HEK293 (cell line): ENCODE data around the gene NSUN4.

Experiments
- CTCF ChIA-PET: fragments of 350-600 bp; formaldehyde crosslinking; extraction: SDS; loops from one replicate; lab custom pipeline; 2021; ENCODE audit warnings: antibody characterized with exemption; lab: Yijun Ruan, JAX
- POLR2A ChIA-PET: fragments of 300-600 bp; formaldehyde crosslinking; extraction: SDS; loops from one replicate; lab custom pipeline; 2020; ENCODE audit warnings: antibody characterized with exemption, inconsistent platforms; lab: Yijun Ruan, JAX
- H3K27ac ChIP-seq: fragments of 200-500 bp; sonication (Bioruptor generic); 2 replicates; pipeline ENCODE4 v1.5.1; 2014; ENCODE audit warnings: low read depth, low read length, control low read depth, inconsistent platforms; ENCODE audit errors: extremely low read depth
- H3K36me3 ChIP-seq, 2 experiments: fragments of 200-500 bp in 1 of 2; sonication (Bioruptor generic) in 1 of 2; 1 replicate in 1 of 2; 2 replicates in 1 of 2; pipeline ENCODE4 v1.5.1; 2014 to 2017; ENCODE audit warnings: inconsistent platforms in 2 of 2, low read length in 2 of 2; ENCODE audit not compliant: control insufficient read depth in 2 of 2, insufficient read depth in 1 of 2
- H3K4me1 ChIP-seq: fragments of 200-500 bp; sonication (Bioruptor generic); 2 replicates; pipeline ENCODE4 v1.5.1; 2014; ENCODE audit warnings: mild to moderate bottlenecking, low read length, inconsistent platforms; ENCODE audit not compliant: control insufficient read depth, insufficient read depth
- H3K4me3 ChIP-seq: 2 replicates; pipeline ENCODE4 v1.5.1; 2011; ENCODE audit warnings: low read depth, mild to moderate bottlenecking, control low read depth, low read length, moderate library complexity
- H3K9me3 ChIP-seq: fragments of 200-500 bp; sonication (Bioruptor generic); 2 replicates; pipeline ENCODE4 v1.5.1; 2014; ENCODE audit warnings: low read depth, low read length, inconsistent platforms; ENCODE audit not compliant: control insufficient read depth, insufficient read depth
- HOXC10 ChIP-seq: sonication (generic); formaldehyde crosslinking; IDR thresholded peaks from 2 replicates; pipeline ENCODE4 v1.8.1; 2023; ENCODE audit warnings: mild to moderate bottlenecking, missing genetic modification reagents
- KLF10 ChIP-seq: fragments of 450-650 bp; IDR thresholded peaks from 2 replicates; pipeline ENCODE4 v1.5.1; 2018; ENCODE audit warnings: missing biosample characterization, mild to moderate bottlenecking, missing genetic modification characterization
- KLF16 ChIP-seq: fragments of 450-650 bp; formaldehyde crosslinking; IDR thresholded peaks from 2 replicates; pipeline ENCODE4 v1.5.1; 2017; ENCODE audit warnings: missing biosample characterization, missing genetic modification characterization
- OSR2 ChIP-seq: fragments of 450-650 bp; formaldehyde crosslinking; IDR thresholded peaks from 2 replicates; pipeline ENCODE4 v1.5.1; 2016; ENCODE audit warnings: missing biosample characterization, missing genetic modification characterization
- SCRT1 ChIP-seq: fragments of 450-650 bp; formaldehyde crosslinking; IDR thresholded peaks from 2 replicates; pipeline ENCODE4 v1.5.1; 2016; ENCODE audit warnings: missing biosample characterization, missing genetic modification characterization, borderline replicate concordance
- SP2 ChIP-seq: fragments of 450-650 bp; formaldehyde crosslinking; IDR thresholded peaks from 2 replicates; pipeline ENCODE4 v1.5.1; 2016; ENCODE audit warnings: missing biosample characterization, missing genetic modification characterization
- WT1 ChIP-seq: fragments of 450-650 bp; formaldehyde crosslinking; IDR thresholded peaks from 2 replicates; pipeline ENCODE4 v1.5.1; 2016; ENCODE audit warnings: missing biosample characterization, missing genetic modification characterization
- YY1 ChIP-seq: fragments of 450-650 bp; formaldehyde crosslinking; IDR thresholded peaks from 2 replicates; pipeline ENCODE4 v1.5.1; 2018; ENCODE audit warnings: missing biosample characterization, missing genetic modification characterization
- ZFP69B ChIP-seq: fragments of 450-650 bp; formaldehyde crosslinking; IDR thresholded peaks from 2 replicates; pipeline ENCODE4 v1.5.1; 2016; ENCODE audit warnings: missing biosample characterization, missing genetic modification characterization
- ZNF324 ChIP-seq: fragments of 450-650 bp; formaldehyde crosslinking; IDR thresholded peaks from 2 replicates; pipeline ENCODE4 v1.5.1; 2016; ENCODE audit warnings: missing biosample characterization, missing genetic modification characterization
- ZNF335 ChIP-seq: fragments of 450-650 bp; formaldehyde crosslinking; conservative IDR thresholded peaks from 2 replicates; pipeline ENCODE4 v1.5.1; 2016; ENCODE audit warnings: missing biosample characterization, missing genetic modification characterization
- ZNF366 ChIP-seq: fragments of 450-650 bp; formaldehyde crosslinking; conservative IDR thresholded peaks from 2 replicates; pipeline ENCODE4 v1.5.1; 2016; ENCODE audit warnings: missing biosample characterization, missing genetic modification characterization
- ZNF629 ChIP-seq: fragments of 450-650 bp; formaldehyde crosslinking; IDR thresholded peaks from 2 replicates; pipeline ENCODE4 v1.5.1; 2017; ENCODE audit warnings: missing biosample characterization, missing genetic modification characterization
- ZNF660 ChIP-seq: fragments of 450-650 bp; IDR thresholded peaks from 2 replicates; pipeline ENCODE4 v1.5.1; 2018; ENCODE audit warnings: missing biosample characterization, mild to moderate bottlenecking, missing genetic modification characterization
- ZNF670 ChIP-seq: fragments of 450-650 bp; formaldehyde crosslinking; IDR thresholded peaks from 2 replicates; pipeline ENCODE4 v1.5.1; 2016; ENCODE audit warnings: missing biosample characterization, missing genetic modification characterization, low read depth
- ZNF76 ChIP-seq: fragments of 450-650 bp; formaldehyde crosslinking; IDR thresholded peaks from 2 replicates; pipeline ENCODE4; 2016; ENCODE audit warnings: low read depth, missing biosample characterization, missing genetic modification characterization, borderline replicate concordance
- TF ChIP-seq, protein P1 (sequence below): fragments of 450-650 bp; formaldehyde crosslinking; IDR thresholded peaks from 2 replicates; pipeline ENCODE4 v1.5.1; 2016; ENCODE audit warnings: missing biosample characterization, missing genetic modification characterization
- TF ChIP-seq, protein P2 (sequence below): fragments of 450-650 bp; formaldehyde crosslinking; IDR thresholded peaks from 2 replicates; pipeline ENCODE4 v1.5.1; 2016; ENCODE audit warnings: missing biosample characterization, missing genetic modification characterization
- TF ChIP-seq, protein P3 (sequence below): fragments of 450-650 bp; formaldehyde crosslinking; IDR thresholded peaks from 2 replicates; pipeline ENCODE4 v1.5.1; 2016; ENCODE audit warnings: missing biosample characterization, missing genetic modification characterization
- TF ChIP-seq, protein P4 (sequence below): fragments of 450-650 bp; formaldehyde crosslinking; IDR thresholded peaks from 2 replicates; pipeline ENCODE4 v1.5.1; 2016; ENCODE audit warnings: missing biosample characterization, missing genetic modification characterization, low read depth
- TF ChIP-seq, protein P5 (sequence below): fragments of 450-650 bp; formaldehyde crosslinking; IDR thresholded peaks from 2 replicates; pipeline ENCODE4 v1.5.1; 2017; ENCODE audit warnings: missing biosample characterization, missing genetic modification characterization

Gene NSUN4

DNA sequence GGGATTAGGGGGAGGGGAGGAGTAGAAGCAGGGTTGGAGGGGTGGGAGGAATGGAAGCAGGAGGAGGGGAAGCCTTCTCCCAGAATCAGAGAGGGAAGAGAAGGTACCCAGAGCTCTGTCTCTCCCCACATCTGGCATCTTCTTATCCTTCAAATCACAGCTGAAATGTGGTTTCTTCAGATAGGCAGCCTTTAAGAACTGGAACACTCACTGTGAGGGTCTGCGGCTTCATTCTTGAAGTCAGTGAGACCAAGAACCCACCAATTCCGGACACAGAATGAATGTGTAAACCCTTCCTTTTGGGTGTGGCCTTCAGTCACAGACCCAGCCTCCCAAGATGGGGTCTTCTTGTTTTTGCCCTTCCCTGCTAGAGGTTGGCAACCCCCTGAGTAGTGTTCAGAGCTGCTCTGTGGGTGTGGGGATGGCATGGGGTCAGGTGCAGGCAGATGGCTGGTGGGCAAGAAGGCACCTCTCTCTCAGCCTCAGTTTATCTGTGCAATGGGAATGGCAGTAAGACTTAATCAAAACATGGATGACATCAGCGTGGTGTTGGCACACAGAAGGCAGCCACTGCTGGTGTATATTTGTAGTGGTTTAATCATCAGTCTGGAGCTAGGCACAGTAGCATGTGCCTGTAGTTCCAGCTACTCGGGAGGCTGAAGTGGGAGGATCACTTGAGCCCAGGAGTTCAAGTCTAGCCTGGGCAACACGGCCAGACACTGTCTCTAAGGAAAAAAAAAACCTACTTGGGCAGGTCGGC, 60.7 kb downstream of the NSUN4 start:
- TF ChIP-seq, protein P1, sequence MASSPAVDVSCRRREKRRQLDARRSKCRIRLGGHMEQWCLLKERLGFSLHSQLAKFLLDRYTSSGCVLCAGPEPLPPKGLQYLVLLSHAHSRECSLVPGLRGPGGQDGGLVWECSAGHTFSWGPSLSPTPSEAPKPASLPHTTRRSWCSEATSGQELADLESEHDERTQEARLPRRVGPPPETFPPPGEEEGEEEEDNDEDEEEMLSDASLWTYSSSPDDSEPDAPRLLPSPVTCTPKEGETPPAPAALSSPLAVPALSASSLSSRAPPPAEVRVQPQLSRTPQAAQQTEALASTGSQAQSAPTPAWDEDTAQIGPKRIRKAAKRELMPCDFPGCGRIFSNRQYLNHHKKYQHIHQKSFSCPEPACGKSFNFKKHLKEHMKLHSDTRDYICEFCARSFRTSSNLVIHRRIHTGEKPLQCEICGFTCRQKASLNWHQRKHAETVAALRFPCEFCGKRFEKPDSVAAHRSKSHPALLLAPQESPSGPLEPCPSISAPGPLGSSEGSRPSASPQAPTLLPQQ (tag by site-specific recombination) = 0 out of 2 replicates have a peak, but pooled peaks have one; percentile 9
- peak; percentile 96 for TF ChIP-seq OSR2 (tag by site-specific recombination)
- peak; percentile 77; the same call in 1 of the 2 replicates for TF ChIP-seq ZNF660 (tag by site-specific recombination)
- no peak for TF ChIP-seq HOXC10
- TF ChIP-seq ZNF324 (tag by site-specific recombination) = peak; percentile 18
- TF ChIP-seq ZFP69B (tag by site-specific recombination) = no peak
- TF ChIP-seq, protein P2, sequence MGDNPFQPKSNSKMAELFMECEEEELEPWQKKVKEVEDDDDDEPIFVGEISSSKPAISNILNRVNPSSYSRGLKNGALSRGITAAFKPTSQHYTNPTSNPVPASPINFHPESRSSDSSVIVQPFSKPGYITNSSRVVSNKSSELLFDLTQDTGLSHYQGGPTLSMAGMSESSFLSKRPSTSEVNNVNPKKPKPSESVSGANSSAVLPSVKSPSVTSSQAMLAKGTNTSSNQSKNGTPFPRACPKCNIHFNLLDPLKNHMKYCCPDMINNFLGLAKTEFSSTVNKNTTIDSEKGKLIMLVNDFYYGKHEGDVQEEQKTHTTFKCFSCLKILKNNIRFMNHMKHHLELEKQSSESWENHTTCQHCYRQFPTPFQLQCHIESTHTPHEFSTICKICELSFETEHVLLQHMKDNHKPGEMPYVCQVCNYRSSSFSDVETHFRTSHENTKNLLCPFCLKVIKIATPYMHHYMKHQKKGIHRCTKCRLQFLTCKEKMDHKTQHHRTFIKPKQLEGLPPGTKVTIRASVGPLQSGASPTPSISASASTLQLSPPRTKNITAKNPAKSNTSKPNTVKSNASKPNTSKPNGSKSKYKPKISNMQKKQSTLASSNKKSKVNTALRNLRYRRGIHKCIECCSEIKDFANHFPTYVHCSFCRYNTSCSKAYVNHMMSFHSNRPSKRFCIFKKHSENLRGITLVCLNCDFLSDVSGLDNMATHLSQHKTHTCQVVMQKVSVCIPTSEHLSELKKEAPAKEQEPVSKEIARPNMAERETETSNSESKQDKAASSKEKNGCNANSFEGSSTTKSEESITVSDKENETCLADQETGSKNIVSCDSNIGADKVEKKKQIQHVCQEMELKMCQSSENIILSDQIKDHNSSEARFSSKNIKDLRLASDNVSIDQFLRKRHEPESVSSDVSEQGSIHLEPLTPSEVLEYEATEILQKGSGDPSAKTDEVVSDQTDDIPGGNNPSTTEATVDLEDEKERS = 0 out of 2 replicates have a peak, but pooled peaks have one; percentile 11
- TF ChIP-seq ZNF629 (tag by site-specific recombination) = peak; percentile 70
- no peaks in the 10 kb centered on the region for H3K9me3 ChIP-seq
- H3K4me3 ChIP-seq = no peak overlapping the region
- H3K27ac ChIP-seq = no peak overlapping the region
- ChIA-PET CTCF (interaction anchor here (0.6 to 1.9 kb wide), 7 partner anchors 13 to 568 kb away, joined by 3 to 10 read pairs (median 3); no protein-coding TSS in a partner anchor), POLR2A (interaction anchor here (0.7 kb wide), 1 partner anchor 16 kb away, joined by 3 read pairs; no protein-coding TSS in a partner anchor)
- no peaks in the 10 kb centered on the region for H3K4me1 ChIP-seq
- H3K36me3 ChIP-seq = no peaks in the 10 kb centered on the region

DNA sequence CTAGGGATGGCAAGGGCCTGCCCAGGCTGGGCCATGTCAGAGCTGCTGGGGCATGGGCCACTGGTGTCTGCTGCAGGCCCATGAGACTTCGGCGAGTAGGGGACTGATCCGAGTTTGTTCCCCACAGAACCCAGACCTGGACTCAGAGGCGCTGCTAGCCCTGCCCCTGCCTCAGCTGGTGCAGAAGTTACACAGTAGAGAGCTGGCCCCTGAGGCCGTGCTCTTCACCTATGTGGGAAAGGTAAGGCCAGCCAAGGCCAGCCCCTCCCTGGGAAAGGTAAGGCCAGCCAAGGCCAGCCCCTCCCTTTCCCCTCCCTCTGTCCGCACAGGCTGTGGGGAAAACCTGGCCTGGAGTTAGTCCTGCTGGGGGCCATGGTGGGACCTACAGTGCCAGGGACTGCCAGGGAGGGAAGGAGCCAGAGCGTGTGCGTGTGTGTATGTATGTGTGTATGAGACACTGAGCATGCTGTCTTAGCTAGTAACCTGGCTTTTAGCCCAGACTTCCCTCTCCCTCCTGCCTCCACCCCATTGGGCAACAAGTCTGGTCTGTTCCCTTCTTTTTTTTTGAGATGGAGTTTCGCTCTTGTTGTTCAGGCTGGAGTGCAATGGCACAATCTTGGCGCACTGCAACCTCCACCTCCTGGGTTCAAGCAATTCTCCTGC, 61.5 kb downstream of the NSUN4 start:
- no peak overlapping the region for H3K4me3 ChIP-seq
- POLR2A ChIA-PET = interaction anchor here (0.6 kb wide), 1 partner anchor 39 kb away, joined by 3 read pairs; no protein-coding TSS in a partner anchor
- H3K4me1 ChIP-seq = no peaks in the 10 kb centered on the region
- no peak overlapping the region for H3K27ac ChIP-seq
- no peaks in the 10 kb centered on the region for H3K36me3 ChIP-seq
- no peaks in the 10 kb centered on the region for H3K9me3 ChIP-seq
- CTCF ChIA-PET = interaction anchor here (0.7 to 1.6 kb wide), 9 partner anchors 15 to 1803 kb away, joined by 3 to 12 read pairs (median 3); no protein-coding TSS in a partner anchor
- TF ChIP-seq, protein P3, sequence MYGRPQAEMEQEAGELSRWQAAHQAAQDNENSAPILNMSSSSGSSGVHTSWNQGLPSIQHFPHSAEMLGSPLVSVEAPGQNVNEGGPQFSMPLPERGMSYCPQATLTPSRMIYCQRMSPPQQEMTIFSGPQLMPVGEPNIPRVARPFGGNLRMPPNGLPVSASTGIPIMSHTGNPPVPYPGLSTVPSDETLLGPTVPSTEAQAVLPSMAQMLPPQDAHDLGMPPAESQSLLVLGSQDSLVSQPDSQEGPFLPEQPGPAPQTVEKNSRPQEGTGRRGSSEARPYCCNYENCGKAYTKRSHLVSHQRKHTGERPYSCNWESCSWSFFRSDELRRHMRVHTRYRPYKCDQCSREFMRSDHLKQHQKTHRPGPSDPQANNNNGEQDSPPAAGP = peak; percentile 95
- TF ChIP-seq, protein P4, sequence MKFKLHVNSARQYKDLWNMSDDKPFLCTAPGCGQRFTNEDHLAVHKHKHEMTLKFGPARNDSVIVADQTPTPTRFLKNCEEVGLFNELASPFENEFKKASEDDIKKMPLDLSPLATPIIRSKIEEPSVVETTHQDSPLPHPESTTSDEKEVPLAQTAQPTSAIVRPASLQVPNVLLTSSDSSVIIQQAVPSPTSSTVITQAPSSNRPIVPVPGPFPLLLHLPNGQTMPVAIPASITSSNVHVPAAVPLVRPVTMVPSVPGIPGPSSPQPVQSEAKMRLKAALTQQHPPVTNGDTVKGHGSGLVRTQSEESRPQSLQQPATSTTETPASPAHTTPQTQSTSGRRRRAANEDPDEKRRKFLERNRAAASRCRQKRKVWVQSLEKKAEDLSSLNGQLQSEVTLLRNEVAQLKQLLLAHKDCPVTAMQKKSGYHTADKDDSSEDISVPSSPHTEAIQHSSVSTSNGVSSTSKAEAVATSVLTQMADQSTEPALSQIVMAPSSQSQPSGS (tag by site-specific recombination) = no peak
- TF ChIP-seq, protein P5, sequence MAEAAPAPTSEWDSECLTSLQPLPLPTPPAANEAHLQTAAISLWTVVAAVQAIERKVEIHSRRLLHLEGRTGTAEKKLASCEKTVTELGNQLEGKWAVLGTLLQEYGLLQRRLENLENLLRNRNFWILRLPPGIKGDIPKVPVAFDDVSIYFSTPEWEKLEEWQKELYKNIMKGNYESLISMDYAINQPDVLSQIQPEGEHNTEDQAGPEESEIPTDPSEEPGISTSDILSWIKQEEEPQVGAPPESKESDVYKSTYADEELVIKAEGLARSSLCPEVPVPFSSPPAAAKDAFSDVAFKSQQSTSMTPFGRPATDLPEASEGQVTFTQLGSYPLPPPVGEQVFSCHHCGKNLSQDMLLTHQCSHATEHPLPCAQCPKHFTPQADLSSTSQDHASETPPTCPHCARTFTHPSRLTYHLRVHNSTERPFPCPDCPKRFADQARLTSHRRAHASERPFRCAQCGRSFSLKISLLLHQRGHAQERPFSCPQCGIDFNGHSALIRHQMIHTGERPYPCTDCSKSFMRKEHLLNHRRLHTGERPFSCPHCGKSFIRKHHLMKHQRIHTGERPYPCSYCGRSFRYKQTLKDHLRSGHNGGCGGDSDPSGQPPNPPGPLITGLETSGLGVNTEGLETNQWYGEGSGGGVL = peak; percentile 87
- TF ChIP-seq ZNF366 (tag by site-specific recombination) = peak; percentile 61; the same call in 1 of the 2 replicates
- no peak; the same call in 1 of the 2 replicates for TF ChIP-seq ZNF660 (tag by site-specific recombination)
- peak; percentile 62 for TF ChIP-seq SP2 (tag by site-specific recombination)
- TF ChIP-seq KLF10 (tag by site-specific recombination) = no peak; the same call in 1 of the 2 replicates
- peak; percentile 92 for TF ChIP-seq SCRT1 (tag by site-specific recombination)
- TF ChIP-seq YY1 = 0 out of 2 replicates have a peak, but pooled peaks have one; percentile 43
- peak; percentile 72 for TF ChIP-seq WT1 (tag by site-specific recombination)
- TF ChIP-seq KLF16 (tag by site-specific recombination) = peak; percentile 65; the same call in 1 of the 2 replicates
- no peak for TF ChIP-seq ZNF670 (tag by site-specific recombination)
- peak; percentile 84 for TF ChIP-seq ZNF335 (tag by site-specific recombination)
- peak; percentile 23; the same call in 1 of the 2 replicates for TF ChIP-seq ZNF629 (tag by site-specific recombination)
- peak; percentile 40 for TF ChIP-seq ZNF76 (tag by site-specific recombination)
